H1 (cell line): ENCODE results near the gene NLRP6. TPM values are rescaled to one million over a fixed set of nuclear protein-coding genes. Genes with fewer than 3 reads are reported as not detected.
A peak's percentile ranks its signal among the peaks of the same experiment; 100 is the strongest.

Experiments
- CTCF ChIA-PET: fragments of 300-600 bp; sonication (Branson Sonifier 250); formaldehyde crosslinking; loops from one replicate; lab custom pipeline; 2021; ENCODE audit not compliant: partially characterized antibody; lab: Charles Lee
- POLR2A ChIA-PET: fragments of 300-600 bp; sonication (Branson Sonifier 250); formaldehyde crosslinking; loops from one replicate; lab custom pipeline; 2021; ENCODE audit warnings: inconsistent platforms; ENCODE audit not compliant: partially characterized antibody; lab: Charles Lee
- DNase-seq, 2 experiments: peaks; one replicate each; pipeline versions ENCODE4 v3.0.0 to v3.0.0-alpha.2; 2010 to 2022; ENCODE audit warnings: low spot score in 2 of 2, low read depth in 1 of 2, mixed read lengths in 1 of 2
- FAIRE-seq: peaks from 2 replicates; lab custom pipeline; 2011; peaks lifted over from hg19 to GRCh38; lab: Jason Lieb, UNC
- H2AFZ ChIP-seq: 2 replicates; pipeline ENCODE4 v1.8.1; 2012; ENCODE audit warnings: low read length, inconsistent platforms
- H2AK5ac ChIP-seq: 2 replicates; pipeline ENCODE4 v1.6.1; 2013; ENCODE audit warnings: low read depth, low read length
- H2BK120ac ChIP-seq: replicated peaks from 2 replicates; pipeline ENCODE3; 2013; ENCODE audit warnings: low read depth, low read length, inconsistent platforms
- H2BK12ac ChIP-seq: 2 replicates; pipeline ENCODE4 v1.6.1; 2013; ENCODE audit warnings: low read depth, low read length
- H2BK15ac ChIP-seq: 2 replicates; pipeline ENCODE4 v1.6.1; 2013; ENCODE audit warnings: low read length
- H2BK20ac ChIP-seq: 2 replicates; pipeline ENCODE4 v1.6.1; 2013; ENCODE audit warnings: low read length
- H2BK5ac ChIP-seq: 2 replicates; pipeline ENCODE4 v1.6.1; 2013; ENCODE audit warnings: low read depth, low read length
- H3K14ac ChIP-seq: 2 replicates; pipeline ENCODE4 v1.6.1; 2013; ENCODE audit warnings: inconsistent platforms; ENCODE audit not compliant: insufficient read length
- H3K18ac ChIP-seq: 2 replicates; pipeline ENCODE4 v1.6.1; 2013; ENCODE audit warnings: low read length; ENCODE audit errors: extremely low read depth
- H3K23ac ChIP-seq: 2 replicates; pipeline ENCODE4 v1.6.1; 2013; ENCODE audit warnings: inconsistent platforms; ENCODE audit not compliant: insufficient read length
- H3K23me2 ChIP-seq: 2 replicates; pipeline ENCODE4 v1.6.1; 2013; ENCODE audit warnings: low read depth, low read length
- H3K27ac ChIP-seq: 2 replicates; pipeline ENCODE4 v1.6.1; 2011; ENCODE audit warnings: low read depth, low read length, inconsistent platforms
- H3K27me3 ChIP-seq, 4 experiments: replicated peaks in 1 of 4; 1 replicate in 1 of 4; 2 replicates in 3 of 4; pipeline versions ENCODE4 v1.6.1 to v1.8.1; 2011 to 2013; ENCODE audit warnings: low read length in 3 of 4, mild to moderate bottlenecking in 3 of 4, inconsistent platforms in 2 of 4, mixed read lengths in 2 of 4, moderate library complexity in 1 of 4; ENCODE audit not compliant: control insufficient read depth in 3 of 4, insufficient read depth in 3 of 4; ENCODE audit errors: extremely low read depth in 1 of 4
- H3K36me3 ChIP-seq, 4 experiments: 2 replicates each; pipeline versions ENCODE4 v1.6.1 to v1.8.1; 2011 to 2013; ENCODE audit warnings: mild to moderate bottlenecking in 4 of 4, low read length in 3 of 4, moderate library complexity in 2 of 4, control low read depth in 1 of 4, inconsistent platforms in 1 of 4; ENCODE audit not compliant: insufficient read depth in 4 of 4, control insufficient read depth in 2 of 4
- H3K4ac ChIP-seq: replicated peaks from 2 replicates; pipeline ENCODE3; 2013; ENCODE audit warnings: low read length, low read depth, mixed read lengths, inconsistent platforms; ENCODE audit not compliant: insufficient read length
- H3K4me1 ChIP-seq, 4 experiments: replicated peaks in 1 of 4; 1 replicate in 1 of 4; 2 replicates in 3 of 4; pipeline versions ENCODE4 v1.6.1 to v1.8.1; 2011 to 2013; ENCODE audit warnings: low read length in 3 of 4, inconsistent platforms in 2 of 4, mixed read lengths in 1 of 4; ENCODE audit not compliant: insufficient read depth in 4 of 4, control insufficient read depth in 3 of 4
- H3K4me2 ChIP-seq, 2 experiments: 2 replicates each; pipeline versions ENCODE4 v1.6.1 to v1.8.1; 2011 to 2013; ENCODE audit warnings: low read depth in 2 of 2, low read length in 2 of 2, control low read depth in 1 of 2, inconsistent platforms in 1 of 2, mild to moderate bottlenecking in 1 of 2; ENCODE audit not compliant: insufficient read depth in 1 of 2
- H3K4me3 ChIP-seq, 4 experiments: fragments of 200-600, 300-600 bp in 1 of 4; sonication (generic), shearing (Covaris generic), sonication (Bioruptor Twin) in 1 of 4; 2 replicates each; pipeline versions ENCODE4 v1.5.1 to v1.8.1; 2011 to 2016; ENCODE audit warnings: low read length in 4 of 4, low read depth in 3 of 4, control low read depth in 2 of 4, inconsistent platforms in 2 of 4, mild to moderate bottlenecking in 2 of 4, mixed read lengths in 1 of 4, moderate library complexity in 1 of 4; ENCODE audit not compliant: insufficient read depth in 2 of 4; ENCODE audit errors: extremely low read depth in 1 of 4
- H3K56ac ChIP-seq: replicated peaks from 2 replicates; pipeline ENCODE3; 2013; ENCODE audit warnings: low read depth, mild to moderate bottlenecking, mixed read lengths, low read length, inconsistent platforms; ENCODE audit not compliant: insufficient read length
- H3K79me1 ChIP-seq: 2 replicates; pipeline ENCODE4 v1.6.1; 2013; ENCODE audit warnings: low read depth, low read length, control low read depth
- H3K79me2 ChIP-seq, 2 experiments: 2 replicates each; pipeline versions ENCODE4 v1.6.1 to v1.8.1; 2012 to 2013; ENCODE audit warnings: low read length in 2 of 2, mild to moderate bottlenecking in 2 of 2, inconsistent platforms in 1 of 2; ENCODE audit not compliant: insufficient read depth in 2 of 2, control insufficient read depth in 1 of 2
- H3K9ac ChIP-seq, 4 experiments: replicated peaks in 1 of 4; 1 replicate in 1 of 4; 2 replicates in 3 of 4; pipeline versions ENCODE4 v1.6.1 to v1.8.1; 2011 to 2013; ENCODE audit warnings: low read depth in 3 of 4, low read length in 3 of 4, control low read depth in 2 of 4, mild to moderate bottlenecking in 2 of 4, moderate library complexity in 2 of 4, inconsistent platforms in 1 of 4; ENCODE audit errors: extremely low read depth in 1 of 4
- H3K9me3 ChIP-seq, 2 experiments: 2 replicates each; pipeline versions ENCODE4 v1.6.1 to v1.8.1; 2012 to 2013; ENCODE audit warnings: mild to moderate bottlenecking in 2 of 2, moderate library complexity in 2 of 2, control low read depth in 1 of 2, inconsistent platforms in 1 of 2, low read depth in 1 of 2, low read length in 1 of 2, mixed read lengths in 1 of 2; ENCODE audit not compliant: insufficient read depth in 2 of 2
- H4K20me1 ChIP-seq, 2 experiments: replicated peaks in 1 of 2; 2 replicates each; pipeline versions ENCODE3 to v1.8.1; 2011 to 2013; ENCODE audit warnings: inconsistent platforms in 2 of 2, low read length in 2 of 2, mild to moderate bottlenecking in 1 of 2; ENCODE audit not compliant: insufficient read depth in 2 of 2, control insufficient read depth in 1 of 2
- H4K5ac ChIP-seq: 2 replicates; pipeline ENCODE4 v1.6.1; 2013; ENCODE audit warnings: low read length, low read depth, mixed read lengths, inconsistent platforms; ENCODE audit not compliant: insufficient read length
- H4K8ac ChIP-seq: 2 replicates; pipeline ENCODE4 v1.8.0; 2013; ENCODE audit warnings: mild to moderate bottlenecking, moderate library complexity, low read length, inconsistent platforms; ENCODE audit not compliant: insufficient read depth; ENCODE audit errors: extremely low read depth
- H4K91ac ChIP-seq: replicated peaks from 2 replicates; pipeline ENCODE3; 2013; ENCODE audit warnings: low read length, mixed read lengths, inconsistent platforms; ENCODE audit not compliant: insufficient read length
- CHD2 ChIP-seq: IDR thresholded peaks from 2 replicates; pipeline ENCODE4 v1.6.1; 2012; ENCODE audit warnings: low read length, improper control_type of control experiment
- CREB1 ChIP-seq: IDR thresholded peaks from 2 replicates; pipeline ENCODE4 v1.6.1; 2012; ENCODE audit warnings: inconsistent platforms
- EGR1 ChIP-seq: IDR thresholded peaks from 2 replicates; pipeline ENCODE4 v1.6.1; 2011; ENCODE audit warnings: low read depth, low read length, borderline replicate concordance
- JUND ChIP-seq: IDR thresholded peaks from 2 replicates; pipeline ENCODE4 v1.6.1; 2011; ENCODE audit warnings: mild to moderate bottlenecking, improper control_type of control experiment, low read length
- NRF1 ChIP-seq: IDR thresholded peaks from 2 replicates; pipeline ENCODE4 v1.6.1; 2011; ENCODE audit warnings: mild to moderate bottlenecking, low read depth, low read length, improper control_type of control experiment
- RXRA ChIP-seq: IDR thresholded peaks from 2 replicates; pipeline ENCODE4 v1.6.1; 2011; ENCODE audit warnings: low read depth, mild to moderate bottlenecking, low read length, moderate library complexity; ENCODE audit not compliant: insufficient read depth
- SIRT6 ChIP-seq: IDR thresholded peaks from one replicate; pipeline ENCODE4 v1.7.1; 2012; ENCODE audit warnings: low read length, inconsistent platforms
- USF2 ChIP-seq: IDR thresholded peaks from 2 replicates; pipeline ENCODE4 v1.6.1; 2011; ENCODE audit warnings: low read length, improper control_type of control experiment
- WGBS, 2 experiments: shearing (Covaris generic) in 1 of 2; methylation state at CpG; one replicate each; pipeline versions ENCODE4 v1.1.6 to v1.1.7; 2013 to 2015; ENCODE audit warnings: low lambda C conversion rate in 2 of 2, mixed read lengths in 2 of 2, inconsistent platforms in 1 of 2, low coverage in 1 of 2, missing lambda C conversion rate in 1 of 2; ENCODE audit not compliant: insufficient replicate concordance in 2 of 2, insufficient coverage in 1 of 2, insufficient read length in 1 of 2; ENCODE audit errors: extremely low coverage in 1 of 2, missing lambda C conversion rate in 1 of 2; 5-methylcytosine and 5-hydroxymethylcytosine counted together
- polyA plus RNA-seq, 7 experiments: library from polyadenylated mRNA; depleted of rRNA in 3 of 7; stranded (reverse) in 5 of 7; unstranded in 2 of 7; fragments of >200 nt in 5 of 7; fragments of 200-250 nt in 2 of 7; gene quantifications; 1 replicate in 5 of 7; 2 replicates in 1 of 7; 4 replicates in 1 of 7; pipeline versions ENCODE4 v1.2.1 to v1.2.3, GENCODE V29; 2011 to 2013; ENCODE audit warnings: missing spikeins in 2 of 7, mixed read lengths in 2 of 7
- total RNA-seq: library from RNA; stranded (reverse); fragmentation: NEBNext Ultra II Directional; extraction: Animal tissue kit (Norgen Biotek cat#: 25700); gene quantifications from 2 replicates; pipeline ENCODE4 v1.2.1, GENCODE V29; 2021

The NLRP6 gene
- total and polyA plus RNA-seq, 2 of the 8 experiments (the other 6 are each of a cell fraction or from before 2014, with no cell fraction given): not detected

GRCh38 chr11:285021-285893 is 7.0 kb downstream of the NLRP6 start:
- no peak overlapping the region for H2BK5ac ChIP-seq
- H2BK12ac ChIP-seq: peak overlapping the region; percentile 27; the same call in 1 of the 2 replicates
- peak overlapping the region; percentile 48; the same call in 1 of the 2 replicates for H3K18ac ChIP-seq
- H4K5ac ChIP-seq: no peak overlapping the region
- no peak overlapping the region for H2BK20ac ChIP-seq
- H3K27ac ChIP-seq: no peak overlapping the region
- POLR2A ChIA-PET: interaction anchor here (1.1 to 7.7 kb wide), 4 partner anchors 9 to 86 kb away, joined by 3 to 51 read pairs (median 10); partner anchors contain the start of gene IFITM5
- 0 out of 2 replicates have a peak overlapping the region, but pooled peaks have one; percentile 72 for H2BK15ac ChIP-seq
- H2AFZ ChIP-seq: no peak overlapping the region
- DNase-seq (peak in 1 of 2 experiments; percentile 41), FAIRE-seq (no peak)
- peaks cover 0 to 3% of the 10 kb centered on the region in 2 experiments; a peak in 1 of 4 replicates for H3K9me3 ChIP-seq
- H4K91ac ChIP-seq: peak overlapping the region; percentile 81
- no peaks in the 10 kb centered on the region for H4K20me1 ChIP-seq
- TF ChIP-seq EGR1 (no peak), NRF1 (no peak), CHD2 (no peak), CREB1 (no peak), SIRT6 (no peak), USF2 (no peak), RXRA (no peak), JUND (no peak)
- H3K23me2 ChIP-seq: peaks cover 5% of the 10 kb centered on the region; the same call in 1 of the 2 replicates
- H3K4me2 ChIP-seq: no peak overlapping the region
- no peak overlapping the region for H3K4me3 ChIP-seq
- peak overlapping the region; percentile 36 for H3K4ac ChIP-seq
- H3K56ac ChIP-seq: no peak overlapping the region
- peak overlapping the region; percentile 82; the same call in 1 of the 2 replicates for H4K8ac ChIP-seq
- no peak overlapping the region for H2BK120ac ChIP-seq
- H3K27me3 ChIP-seq: peaks cover 5 to 16% (median 13%) of the 10 kb centered on the region in 4 experiments; a peak in 6 of 7 replicates
- WGBS, 2 experiments: 86% methylated on average over 23 of the region's 29 CpGs; no CpG with 5 or more reads in 1 of the 2 experiments
- CTCF ChIA-PET: interaction anchor here (1.0 to 8.6 kb wide), 4 partner anchors 9 to 34 kb away, joined by 3 to 88 read pairs (median 7); no protein-coding TSS in a partner anchor
- H3K79me2 ChIP-seq: no peaks in the 10 kb centered on the region
- no peak overlapping the region for H2AK5ac ChIP-seq
- 0 out of 2 replicates have a peak, but pooled peaks cover 4% of the 10 kb centered on the region for H3K79me1 ChIP-seq
- H3K4me1 ChIP-seq: peaks cover 0 to 23% (median 17%) of the 10 kb centered on the region in 4 experiments; a peak in 6 of 7 replicates
- no peak overlapping the region for H3K14ac ChIP-seq
- no peak overlapping the region for H3K23ac ChIP-seq
- H3K36me3 ChIP-seq: no peaks in the 10 kb centered on the region
- H3K9ac ChIP-seq: no peak overlapping the region
